Ishikawa (cell line): ENCODE measurements around the gene CACNA1F.
A peak's percentile ranks its signal among the peaks of the same experiment; 100 is the strongest.

Source experiments
- CEBPB ChIP-seq: IDR thresholded peaks from 2 replicates; pipeline ENCODE4 v1.6.1; 2012
- CREB1 ChIP-seq: IDR thresholded peaks from 2 replicates; pipeline ENCODE4 v1.6.1; 2012; ENCODE audit warnings: low read depth
- EGR1 ChIP-seq: IDR thresholded peaks from 2 replicates; pipeline ENCODE4 v1.6.1; 2012
- EP300 ChIP-seq: IDR thresholded peaks from 2 replicates; pipeline ENCODE4 v1.6.1; 2012; ENCODE audit warnings: borderline replicate concordance
- FOXM1 ChIP-seq: IDR thresholded peaks from 2 replicates; pipeline ENCODE4 v1.6.1; 2012; ENCODE audit warnings: low read depth, borderline replicate concordance
- NFIC ChIP-seq: IDR thresholded peaks from 2 replicates; pipeline ENCODE4 v1.6.1; 2012
- RAD21 ChIP-seq: IDR thresholded peaks from 2 replicates; pipeline ENCODE4 v1.6.1; 2012; ENCODE audit warnings: low read depth
- REST ChIP-seq: IDR thresholded peaks from 2 replicates; pipeline ENCODE4 v1.6.1; 2012; ENCODE audit warnings: low read depth, mild to moderate bottlenecking
- TAF1 ChIP-seq: IDR thresholded peaks from 2 replicates; pipeline ENCODE4 v1.6.1; 2012; ENCODE audit warnings: low read depth, mild to moderate bottlenecking
- TCF12 ChIP-seq: IDR thresholded peaks from 2 replicates; pipeline ENCODE4 v1.6.1; 2012; ENCODE audit warnings: low read depth
- TEAD4 ChIP-seq: IDR thresholded peaks from 2 replicates; pipeline ENCODE4 v1.6.1; 2012
- USF1 ChIP-seq: IDR thresholded peaks from 2 replicates; pipeline ENCODE4 v1.6.1; 2012
- YY1 ChIP-seq: IDR thresholded peaks from 2 replicates; pipeline ENCODE4 v1.6.1; 2012; ENCODE audit warnings: low read depth
- ZBTB7A ChIP-seq: IDR thresholded peaks from 2 replicates; pipeline ENCODE4 v1.6.1; 2012; ENCODE audit warnings: low read depth
- TF ChIP-seq, protein P1 (sequence below): IDR thresholded peaks from 2 replicates; pipeline ENCODE4 v1.6.1; 2012

CACNA1F gene

GRCh38 chrX:49203536-49203935 lies 29.6 kb downstream of the CACNA1F start:
- TF ChIP-seq ZBTB7A (no peak), YY1 (no peak), REST (no peak), EGR1 (no peak), RAD21 (no peak), TEAD4 (no peak), USF1 (no peak), EP300 (no peak), CEBPB (no peak), TAF1 (no peak), CREB1 (no peak), TCF12 (no peak)

DNA sequence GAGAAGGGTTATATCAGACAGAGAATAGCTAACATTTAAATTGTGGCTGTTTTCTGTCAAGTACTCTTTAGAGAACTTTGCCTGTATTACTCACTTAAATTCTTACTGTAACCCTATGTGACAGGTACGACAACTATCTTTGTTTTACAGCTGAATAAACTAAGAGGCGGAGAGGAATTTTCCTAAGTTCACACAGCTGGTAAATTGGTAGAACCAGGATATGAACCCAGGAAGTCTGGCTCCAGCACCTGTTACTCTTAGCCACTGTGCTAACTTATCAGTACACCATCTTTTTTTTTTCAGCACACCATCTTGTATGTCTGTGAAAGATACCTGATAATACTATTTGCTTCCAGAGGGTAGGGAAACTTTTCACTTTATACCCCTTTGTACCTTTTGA lies 31.1 kb downstream of the CACNA1F start:
- TF ChIP-seq REST (no peak), FOXM1 (no peak), EP300 (no peak), CEBPB (no peak), EGR1 (no peak), ZBTB7A (no peak), TAF1 (no peak), TEAD4 (no peak), RAD21 (no peak), YY1 (no peak), USF1 (no peak), CREB1 (no peak), NFIC (no peak), TCF12 (no peak)
- TF ChIP-seq, protein P1, sequence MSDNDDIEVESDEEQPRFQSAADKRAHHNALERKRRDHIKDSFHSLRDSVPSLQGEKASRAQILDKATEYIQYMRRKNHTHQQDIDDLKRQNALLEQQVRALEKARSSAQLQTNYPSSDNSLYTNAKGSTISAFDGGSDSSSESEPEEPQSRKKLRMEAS, result no peak

DNA sequence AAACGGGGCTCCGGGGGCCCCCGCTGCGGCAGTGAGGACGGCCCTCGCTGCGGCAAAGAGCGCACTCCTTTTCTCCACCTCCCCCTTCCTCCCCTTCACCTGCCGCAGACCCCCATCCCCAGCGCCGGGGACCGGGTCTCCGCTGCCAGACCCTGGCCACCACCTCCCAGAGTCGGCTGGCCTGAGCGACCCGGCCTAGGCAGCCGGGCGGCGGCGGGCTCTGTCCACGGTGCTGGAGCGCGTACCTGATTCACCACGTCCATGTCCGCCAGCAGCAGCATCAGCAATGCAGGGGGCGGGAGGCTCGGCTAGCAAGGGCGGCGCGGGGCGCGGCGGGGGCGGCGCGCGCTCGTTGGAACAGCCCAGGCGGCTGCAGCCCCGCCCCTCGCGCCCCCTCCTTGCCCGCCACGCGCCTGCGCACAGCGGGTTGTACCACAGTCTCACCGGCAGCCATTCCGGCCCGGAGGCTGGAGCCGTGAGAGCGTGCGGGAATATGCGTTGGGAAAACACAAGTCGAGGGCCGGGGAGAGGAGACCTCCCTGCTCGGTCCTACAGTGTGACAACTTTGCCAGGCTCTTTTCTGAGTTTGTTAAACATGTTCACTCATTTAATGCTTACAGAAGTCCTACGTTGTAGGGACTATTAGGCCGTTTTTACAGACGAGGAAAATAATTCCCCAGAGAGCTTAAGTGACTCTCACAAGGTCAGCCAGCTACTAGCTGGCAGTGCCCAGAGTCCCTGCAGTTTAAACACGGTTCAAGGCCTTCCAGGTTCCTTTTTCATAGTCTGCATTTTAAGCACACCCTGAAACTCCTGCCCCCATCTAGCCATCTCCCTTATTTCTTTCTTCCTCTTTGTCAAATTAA lies 33.0 kb downstream of the CACNA1F start, which contains the start of gene SYP:
Gene SYP (minus strand): TSS at position 288 of the 866 bp plus-strand sequence. CDS start 7 bp downstream, at position 281.
- TF ChIP-seq TEAD4 (0 out of 2 replicates have a peak, but pooled peaks have one; percentile 22), EGR1 (peak; percentile 40; the same call in 1 of the 2 replicates), EP300 (peak; percentile 85), RAD21 (no peak), REST (peak; percentile 93), NFIC (no peak), TAF1 (peak; percentile 66; the same call in 1 of the 2 replicates), CEBPB (no peak), YY1 (peak; percentile 83), CREB1 (no peak), ZBTB7A (no peak), TCF12 (no peak; the same call in 1 of the 2 replicates), USF1 (no peak), FOXM1 (no peak)
- TF ChIP-seq, protein P1, result peak; percentile 78
